ENCODE results near the gene IPP.
"Not testable (repeated sequence)": the region's sequence is repeated elsewhere in the genome, so short reads cannot be mapped to it uniquely, and the experiment has no call there.

Gene IPP
- 3.0 to 12.3 (median 8.9) reads per million in 17 experiments for total RNA-seq

- peak; percentile 100 for DNase-seq
These were observed at the start of gene IPP for GRCh38 chr1:45750298-45751038. IPP (minus strand) TSS chr1:45750653; CDS start chr1:45746411, 4,242 bp downstream.

- DNase-seq, result no peak
These were observed 46.5 kb upstream of the IPP start for GRCh38 chr1:45796946-45797345.

- DNase-seq, result peak in 2 of 4 experiments; percentile 31 to 38
These were observed 45.9 kb upstream of the IPP start for GRCh38 chr1:45796381-45796780.

- DNase-seq, result no peak
These were observed 43.6 kb upstream of the IPP start for GRCh38 chr1:45793942-45794604.

GRCh38 chr1:45792744-45793143 lies 42.3 kb upstream of the IPP start:
- peak in 2 of 4 experiments; percentile 11 to 12 for DNase-seq

- DNase-seq, result no peak
These were observed 39.1 kb upstream of the IPP start for GRCh38 chr1:45789601-45790000.

GRCh38 chr1:45787905-45788304 lies 37.5 kb upstream of the IPP start:
- peak; percentile 76 to 91 (median 88) for DNase-seq

GRCh38 chr1:45785583-45785982 lies 35.1 kb upstream of the IPP start:
- DNase-seq, result peak in 3 of 4 experiments; percentile 6 to 20 (median 12)

GRCh38 chr1:45775794-45776193 lies 25.3 kb upstream of the IPP start:
- DNase-seq, result no peak

GRCh38 chr1:45772971-45773370 lies 22.5 kb upstream of the IPP start:
- DNase-seq, result no peak

GRCh38 chr1:45769261-45769932 lies 18.9 kb upstream of the IPP start:
- DNase-seq, result no peak

GRCh38 chr1:45767035-45767434 lies 16.6 kb upstream of the IPP start:
- no peak for DNase-seq

GRCh38 chr1:45765999-45766792 lies 15.7 kb upstream of the IPP start:
- no peak for DNase-seq

GRCh38 chr1:45762291-45762690 lies 11.8 kb upstream of the IPP start:
- DNase-seq, result peak in 3 of 4 experiments; percentile 15 to 69 (median 46)

GRCh38 chr1:45755697-45756096 lies 5.2 kb upstream of the IPP start:
- no peak for DNase-seq

GRCh38 chr1:45753248-45754037 lies 3.0 kb upstream of the IPP start:
- peak in 2 of 4 experiments; percentile 23 to 32 for DNase-seq

GRCh38 chr1:45752441-45753052 lies 2.1 kb upstream of the IPP start:
- peak in 3 of 4 experiments; percentile 10 to 36 (median 26) for DNase-seq

GRCh38 chr1:45752014-45752413 lies 1.6 kb upstream of the IPP start:
- no peak for DNase-seq

GRCh38 chr1:45751039-45751838 lies 786 bp upstream of the IPP start:
- DNase-seq, result not testable (repeated sequence)

GRCh38 chr1:45746922-45747321 lies 3.5 kb downstream of the IPP start:
- DNase-seq, result no peak

Measured in suppressor macrophage (primary cell).